NCI-H146 treated with DMSO at 0.1 percent for 48 hours (cell line): ENCODE data around the gene TLX2.
A peak's percentile ranks its signal among the peaks of the same experiment; 100 is the strongest.
"Not testable (repeated sequence)": the region's sequence is repeated elsewhere in the genome, so short reads cannot be mapped to it uniquely, and the experiment has no call there.

Experiments
- DNase-seq: peaks from one replicate; lab custom pipeline; 2025; ENCODE audit not compliant: unreplicated experiment; lab: John Stamatoyannopoulos, UW

The TLX2 gene

GRCh38 chr2:74553892-74554819, 39.9 kb downstream of the TLX2 start, which contains the start of the genes DOK1 and LOXL3:
Gene DOK1, plus strand, starts transcription at chr2:74554720. Its CDS starts 35 bp downstream, at chr2:74554755.
Gene LOXL3, minus strand, starts transcription at chr2:74553942. Its CDS starts 1,308 bp downstream, at chr2:74552634.
- peak; percentile 71 for DNase-seq

GRCh38 chr2:74554820-74555531, 40.7 kb downstream of the TLX2 start:
- DNase-seq = no peak

- no peak for DNase-seq
Observed at GRCh38 chr2:74555610-74556103, 41.4 kb downstream of the TLX2 start.

- no peak for DNase-seq
Observed at GRCh38 chr2:74556159-74556558, 41.9 kb downstream of the TLX2 start.

GRCh38 chr2:74556831-74557370, 42.7 kb downstream of the TLX2 start:
- DNase-seq = no peak

GRCh38 chr2:74558284-74559230, 44.3 kb downstream of the TLX2 start:
- no peak for DNase-seq

GRCh38 chr2:74559912-74560311, 45.7 kb downstream of the TLX2 start:
- peak; percentile 31 for DNase-seq

- no peak for DNase-seq
Observed at GRCh38 chr2:74560591-74560990, 46.3 kb downstream of the TLX2 start.

GRCh38 chr2:74561022-74561421, 46.8 kb downstream of the TLX2 start:
- DNase-seq = not testable (repeated sequence)

- DNase-seq = no peak
Observed at GRCh38 chr2:74562126-74562775, 48.0 kb downstream of the TLX2 start.

- no peak for DNase-seq
Observed at GRCh38 chr2:74564222-74564621, 50.0 kb downstream of the TLX2 start.

GRCh38 chr2:74566076-74566753, 52.0 kb downstream of the TLX2 start:
- DNase-seq = no peak

GRCh38 chr2:74566754-74567085, 52.5 kb downstream of the TLX2 start:
- DNase-seq = no peak
